T-helper 1 cell treated with Interleukin-12 subunit alpha and Interleukin-12 subunit beta and Interleukin-4 antibody, amounts not matched to agents 30 μg/mL and 1 μg/mL, for 36 hours (primary cell): ENCODE measurements around the gene TREML1.

ENCODE experiments used
- H3K27ac Mint-ChIP-seq: one replicate; pipeline ENCODE4 v1.8.0; 2021; ENCODE audit warnings: mild to moderate bottlenecking, mixed read lengths
- H3K27me3 Mint-ChIP-seq: one replicate; pipeline ENCODE4 v1.8.0; 2021; ENCODE audit warnings: low read depth, mixed read lengths
- H3K36me3 Mint-ChIP-seq: one replicate; pipeline ENCODE4 v1.8.0; 2021; ENCODE audit warnings: low read depth, mixed read lengths
- H3K4me1 Mint-ChIP-seq: one replicate; pipeline ENCODE4 v1.8.0; 2021; ENCODE audit warnings: low read depth, mixed read lengths
- H3K4me3 Mint-ChIP-seq: one replicate; pipeline ENCODE4 v1.8.0; 2021; ENCODE audit warnings: mild to moderate bottlenecking, moderate library complexity, mixed read lengths
- H3K9me3 Mint-ChIP-seq: one replicate; pipeline ENCODE4 v1.8.0; 2021; ENCODE audit warnings: mixed read lengths

Gene TREML1

GRCh38 chr6:41187924-41188886 is 34.1 kb upstream of the TREML1 start:
- peaks cover 11% of the 10 kb centered on the region for H3K9me3 Mint-ChIP-seq
- H3K36me3 Mint-ChIP-seq, result peaks cover 29% of the 10 kb centered on the region
- H3K27me3 Mint-ChIP-seq, result no peaks in the 10 kb centered on the region
- no peak overlapping the region for H3K27ac Mint-ChIP-seq
- H3K4me1 Mint-ChIP-seq, result peaks cover 24% of the 10 kb centered on the region
- no peak overlapping the region for H3K4me3 Mint-ChIP-seq

GRCh38 chr6:41186031-41186562 is 31.9 kb upstream of the TREML1 start:
- H3K4me3 Mint-ChIP-seq, result no peak overlapping the region
- H3K36me3 Mint-ChIP-seq, result peaks cover 19% of the 10 kb centered on the region
- no peaks in the 10 kb centered on the region for H3K27me3 Mint-ChIP-seq
- peaks cover 31% of the 10 kb centered on the region for H3K4me1 Mint-ChIP-seq
- peak overlapping the region; percentile 27 for H3K27ac Mint-ChIP-seq
- peaks cover 11% of the 10 kb centered on the region for H3K9me3 Mint-ChIP-seq

GRCh38 chr6:41184761-41185160 is 30.6 kb upstream of the TREML1 start:
- Mint-ChIP-seq H3K27me3 (no peaks in the 10 kb centered on the region), H3K27ac (no peak overlapping the region)

GRCh38 chr6:41182069-41183034 is 28.2 kb upstream of the TREML1 start:
- Mint-ChIP-seq H3K36me3 (no peaks in the 10 kb centered on the region), H3K27me3 (peaks cover 5% of the 10 kb centered on the region), H3K27ac (no peak overlapping the region), H3K4me3 (no peak overlapping the region), H3K4me1 (peaks cover 24% of the 10 kb centered on the region), H3K9me3 (no peaks in the 10 kb centered on the region)

More at GRCh38 chr6:41184761-41185160, 30.6 kb upstream of the TREML1 start:
- peaks cover 7% of the 10 kb centered on the region for H3K36me3 Mint-ChIP-seq
- peaks cover 31% of the 10 kb centered on the region for H3K4me1 Mint-ChIP-seq
- H3K9me3 Mint-ChIP-seq, result peaks cover 6% of the 10 kb centered on the region
- no peak overlapping the region for H3K4me3 Mint-ChIP-seq

GRCh38 chr6:41181566-41181965 is 27.4 kb upstream of the TREML1 start:
- Mint-ChIP-seq H3K9me3 (no peaks in the 10 kb centered on the region), H3K4me1 (peaks cover 20% of the 10 kb centered on the region), H3K27ac (no peak overlapping the region), H3K27me3 (peaks cover 11% of the 10 kb centered on the region), H3K36me3 (no peaks in the 10 kb centered on the region), H3K4me3 (no peak overlapping the region)

- Mint-ChIP-seq H3K4me1 (peaks cover 7% of the 10 kb centered on the region), H3K9me3 (no peaks in the 10 kb centered on the region), H3K4me3 (no peak overlapping the region), H3K36me3 (no peaks in the 10 kb centered on the region), H3K27ac (no peak overlapping the region), H3K27me3 (peaks cover 20% of the 10 kb centered on the region)
These were observed 25.0 kb upstream of the TREML1 start for GRCh38 chr6:41179163-41179562.

GRCh38 chr6:41177695-41178094 is 23.5 kb upstream of the TREML1 start:
- H3K36me3 Mint-ChIP-seq, result no peaks in the 10 kb centered on the region
- H3K4me1 Mint-ChIP-seq, result peaks cover 7% of the 10 kb centered on the region
- H3K27ac Mint-ChIP-seq, result no peak overlapping the region
- no peak overlapping the region for H3K4me3 Mint-ChIP-seq
- H3K27me3 Mint-ChIP-seq, result peaks cover 20% of the 10 kb centered on the region
- H3K9me3 Mint-ChIP-seq, result no peaks in the 10 kb centered on the region

- H3K9me3 Mint-ChIP-seq, result no peaks in the 10 kb centered on the region
- peaks cover 20% of the 10 kb centered on the region for H3K27me3 Mint-ChIP-seq
- no peak overlapping the region for H3K4me3 Mint-ChIP-seq
- H3K27ac Mint-ChIP-seq, result no peak overlapping the region
- H3K4me1 Mint-ChIP-seq, result peaks cover 6% of the 10 kb centered on the region
- no peaks in the 10 kb centered on the region for H3K36me3 Mint-ChIP-seq
These were observed 23.1 kb upstream of the TREML1 start for GRCh38 chr6:41177287-41177686.

GRCh38 chr6:41176189-41176588 is 22.0 kb upstream of the TREML1 start:
- Mint-ChIP-seq H3K4me3 (no peak overlapping the region), H3K9me3 (no peaks in the 10 kb centered on the region), H3K4me1 (no peaks in the 10 kb centered on the region), H3K36me3 (no peaks in the 10 kb centered on the region), H3K27ac (no peak overlapping the region), H3K27me3 (peaks cover 20% of the 10 kb centered on the region)

GRCh38 chr6:41175084-41175483 is 20.9 kb upstream of the TREML1 start:
- Mint-ChIP-seq H3K36me3 (no peaks in the 10 kb centered on the region), H3K27me3 (peaks cover 20% of the 10 kb centered on the region), H3K4me1 (no peaks in the 10 kb centered on the region), H3K27ac (no peak overlapping the region), H3K4me3 (no peak overlapping the region), H3K9me3 (no peaks in the 10 kb centered on the region)

- H3K4me3 Mint-ChIP-seq, result no peak overlapping the region
- H3K27me3 Mint-ChIP-seq, result peaks cover 20% of the 10 kb centered on the region
- H3K36me3 Mint-ChIP-seq, result no peaks in the 10 kb centered on the region
- H3K27ac Mint-ChIP-seq, result no peak overlapping the region
- no peaks in the 10 kb centered on the region for H3K4me1 Mint-ChIP-seq
- H3K9me3 Mint-ChIP-seq, result no peaks in the 10 kb centered on the region
These were observed 20.5 kb upstream of the TREML1 start for GRCh38 chr6:41174610-41175009.

- Mint-ChIP-seq H3K27ac (no peak overlapping the region), H3K36me3 (no peaks in the 10 kb centered on the region), H3K27me3 (peaks cover 17% of the 10 kb centered on the region), H3K9me3 (no peaks in the 10 kb centered on the region), H3K4me3 (no peak overlapping the region), H3K4me1 (no peaks in the 10 kb centered on the region)
These were observed 17.8 kb upstream of the TREML1 start for GRCh38 chr6:41171908-41172307.

- peaks cover 16% of the 10 kb centered on the region for H3K27me3 Mint-ChIP-seq
- no peak overlapping the region for H3K27ac Mint-ChIP-seq
- H3K4me1 Mint-ChIP-seq, result no peaks in the 10 kb centered on the region
- H3K4me3 Mint-ChIP-seq, result no peak overlapping the region
- no peaks in the 10 kb centered on the region for H3K9me3 Mint-ChIP-seq
- no peaks in the 10 kb centered on the region for H3K36me3 Mint-ChIP-seq
These were observed 16.5 kb upstream of the TREML1 start for GRCh38 chr6:41170547-41171160.
